ENCODE data around the gene HHATL.

DNA sequence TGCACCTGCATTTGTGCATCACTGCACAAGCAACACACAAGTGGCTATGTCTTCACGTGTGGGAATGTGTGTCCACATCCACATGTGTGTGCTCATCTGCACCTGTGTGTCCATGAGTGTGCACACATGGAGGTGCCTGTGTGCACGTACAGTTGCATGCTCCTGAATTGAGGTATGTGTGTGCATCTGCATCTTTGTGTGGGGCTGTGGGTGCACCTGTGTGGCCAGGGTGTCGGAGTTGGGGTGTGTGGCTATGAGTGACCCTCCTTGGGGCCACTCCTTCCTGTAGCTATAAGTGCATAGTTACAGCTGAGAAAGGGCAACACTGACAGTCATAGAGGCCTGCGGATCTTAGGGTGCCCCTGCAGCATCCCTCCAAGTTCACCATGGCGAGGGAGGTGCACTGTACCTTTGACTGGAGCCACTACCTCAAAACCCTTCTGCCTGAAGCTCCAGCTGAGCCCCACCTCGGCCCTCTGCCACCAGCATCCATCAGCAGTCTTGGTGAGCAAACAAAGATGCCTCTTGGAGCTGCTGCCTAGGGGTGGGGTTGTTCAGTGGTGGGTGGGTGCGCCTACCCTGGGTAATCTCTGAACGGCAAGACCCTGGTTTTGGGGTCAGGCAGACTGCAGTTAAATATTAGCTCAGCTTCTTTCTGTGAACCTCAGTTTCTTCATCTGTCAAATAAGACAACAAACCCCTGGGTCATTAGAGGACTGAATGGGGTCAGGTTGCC is 5.2 kb upstream of the HHATL start:
- TF ChIP-seq FOXM1 (IDR thresholded peaks at IDR 0.05; ENCODE audit: borderline replicate concordance, low read depth): no peak
- TF ChIP-seq YY1 (IDR thresholded peaks at IDR 0.05; ENCODE audit: low read depth): no peak
- TF ChIP-seq RAD21 (IDR thresholded peaks at IDR 0.05; ENCODE audit: low read depth): no peak
- TF ChIP-seq, protein P1, sequence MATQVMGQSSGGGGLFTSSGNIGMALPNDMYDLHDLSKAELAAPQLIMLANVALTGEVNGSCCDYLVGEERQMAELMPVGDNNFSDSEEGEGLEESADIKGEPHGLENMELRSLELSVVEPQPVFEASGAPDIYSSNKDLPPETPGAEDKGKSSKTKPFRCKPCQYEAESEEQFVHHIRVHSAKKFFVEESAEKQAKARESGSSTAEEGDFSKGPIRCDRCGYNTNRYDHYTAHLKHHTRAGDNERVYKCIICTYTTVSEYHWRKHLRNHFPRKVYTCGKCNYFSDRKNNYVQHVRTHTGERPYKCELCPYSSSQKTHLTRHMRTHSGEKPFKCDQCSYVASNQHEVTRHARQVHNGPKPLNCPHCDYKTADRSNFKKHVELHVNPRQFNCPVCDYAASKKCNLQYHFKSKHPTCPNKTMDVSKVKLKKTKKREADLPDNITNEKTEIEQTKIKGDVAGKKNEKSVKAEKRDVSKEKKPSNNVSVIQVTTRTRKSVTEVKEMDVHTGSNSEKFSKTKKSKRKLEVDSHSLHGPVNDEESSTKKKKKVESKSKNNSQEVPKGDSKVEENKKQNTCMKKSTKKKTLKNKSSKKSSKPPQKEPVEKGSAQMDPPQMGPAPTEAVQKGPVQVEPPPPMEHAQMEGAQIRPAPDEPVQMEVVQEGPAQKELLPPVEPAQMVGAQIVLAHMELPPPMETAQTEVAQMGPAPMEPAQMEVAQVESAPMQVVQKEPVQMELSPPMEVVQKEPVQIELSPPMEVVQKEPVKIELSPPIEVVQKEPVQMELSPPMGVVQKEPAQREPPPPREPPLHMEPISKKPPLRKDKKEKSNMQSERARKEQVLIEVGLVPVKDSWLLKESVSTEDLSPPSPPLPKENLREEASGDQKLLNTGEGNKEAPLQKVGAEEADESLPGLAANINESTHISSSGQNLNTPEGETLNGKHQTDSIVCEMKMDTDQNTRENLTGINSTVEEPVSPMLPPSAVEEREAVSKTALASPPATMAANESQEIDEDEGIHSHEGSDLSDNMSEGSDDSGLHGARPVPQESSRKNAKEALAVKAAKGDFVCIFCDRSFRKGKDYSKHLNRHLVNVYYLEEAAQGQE (IDR thresholded peaks at IDR 0.05; ENCODE audit: low read depth): no peak
- TF ChIP-seq TEAD4 (IDR thresholded peaks at IDR 0.05): no peak
- TF ChIP-seq NFIC (IDR thresholded peaks at IDR 0.05): no peak

Data from Ishikawa (cell line).